Esophagus squamous epithelium (tissue), 5 donors: ENCODE data around the gene LCK. TPM values are rescaled to one million over a fixed set of nuclear protein-coding genes. Genes with fewer than 3 reads are reported as not detected.

Experiments used
- DNase-seq: peaks from one replicate; lab custom pipeline; 2025; lab: John Stamatoyannopoulos, UW
- H3K27ac ChIP-seq, 4 donors: fragments of 200-600 bp; sonication (generic); one replicate each; pipeline ENCODE4 v1.5.1; 2016 to 2019; ENCODE audit warnings: mild to moderate bottlenecking in 1 of 4
- H3K27me3 ChIP-seq, 4 donors: fragments of 200-600 bp; sonication (generic); 1 replicate in 3 of 4; 2 replicates in 1 of 4; pipeline versions ENCODE4 v1.5.1 to v1.6.0; 2017 to 2021; ENCODE audit warnings: antibody characterized with exemption in 1 of 4
- H3K36me3 ChIP-seq, 3 donors: fragments of 200-600 bp; sonication (generic); one replicate each; pipeline ENCODE4 v1.5.1; 2016 to 2019
- H3K4me1 ChIP-seq, 3 donors: fragments of 200-600 bp; sonication (generic); one replicate each; pipeline ENCODE4 v1.5.1; 2017 to 2019
- H3K4me3 ChIP-seq, 4 donors: fragments of 200-600 bp; sonication (generic); 1 replicate in 3 of 4; 2 replicates in 1 of 4; pipeline ENCODE4 v1.5.1; 2016 to 2019; ENCODE audit warnings: mild to moderate bottlenecking in 2 of 4, moderate library complexity in 1 of 4
- H3K9me3 ChIP-seq, 3 donors: fragments of 200-600 bp; sonication (generic); one replicate each; pipeline ENCODE4 v1.5.1; 2016 to 2019
- CTCF ChIP-seq, 6 experiments: fragments of 450-650 bp in 4 of 6; fragments of 200-600 bp in 2 of 6; sonication (generic) in 2 of 6; IDR thresholded peaks; one replicate each; pipeline ENCODE4 v1.5.1; 2016 to 2019; ENCODE audit warnings: antibody characterized with exemption in 6 of 6, mild to moderate bottlenecking in 4 of 6, moderate library complexity in 4 of 6
- POLR2A ChIP-seq, 4 donors: fragments of 450-650 bp; IDR thresholded peaks; one replicate each; pipeline ENCODE4 v1.6.1; 2017; ENCODE audit warnings: antibody characterized with exemption in 4 of 4, mild to moderate bottlenecking in 4 of 4, moderate library complexity in 3 of 4
- WGBS, 2 donors: methylation state at CpG; one replicate each; pipeline ENCODE4 v1.1.5; 2018; 5-methylcytosine and 5-hydroxymethylcytosine counted together
- intact Hi-C: fragments of 100-400 bp; cut with DNase I; formaldehyde crosslinking; loops from one replicate; pipeline ENCODE4 v1.15.0; 2022
- total RNA-seq, 4 donors: library from RNA; depleted of rRNA; stranded (reverse); fragments of >200 nt; gene quantifications; one replicate each; pipeline ENCODE4 v1.1.0, GENCODE V29; 2016
- donor health status: DM: yes; HTN: yes; CAD: no.

LCK gene
- total RNA-seq, 4 donors from 2014 or later, result 1.2 to 9.0 (median 4.5) TPM

- intact Hi-C loops, result no loop called here
- DNase-seq, result no peak
- H3K27me3 ChIP-seq, result no peaks in the 10 kb centered on the region
- no peak overlapping the region for H3K4me3 ChIP-seq
- H3K27ac ChIP-seq, result peak overlapping the region in 2 of 4 donors; percentile 25 to 28
- H3K4me1 ChIP-seq, result peaks cover 0 to 10% (median 0%) of the 10 kb centered on the region in 3 donors
- TF ChIP-seq POLR2A (IDR thresholded peaks at IDR 0.05), result no peak
- no peak for TF ChIP-seq CTCF (IDR thresholded peaks at IDR 0.05)
- H3K9me3 ChIP-seq, result no peaks in the 10 kb centered on the region
- no peaks in the 10 kb centered on the region for H3K36me3 ChIP-seq
- WGBS, 2 donors, result 39 to 78% methylated on average over 2 to 7 of the region's 7 CpGs
Observed at GRCh38 chr1:32266921-32267591, 16.0 kb downstream of the LCK start.

GRCh38 chr1:32269744-32270143, 18.7 kb downstream of the LCK start:
- H3K4me3 ChIP-seq, result no peak overlapping the region
- TF ChIP-seq POLR2A (IDR thresholded peaks at IDR 0.05), result no peak
- no peak for TF ChIP-seq CTCF (IDR thresholded peaks at IDR 0.05)
- intact Hi-C loops, result no loop called here
- peaks cover 0 to 13% (median 0%) of the 10 kb centered on the region in 3 donors for H3K4me1 ChIP-seq
- DNase-seq, result no peak
- H3K36me3 ChIP-seq, result no peaks in the 10 kb centered on the region
- H3K27me3 ChIP-seq, result peaks cover 0 to 22% (median 0%) of the 10 kb centered on the region in 4 donors
- no peaks in the 10 kb centered on the region for H3K9me3 ChIP-seq
- no peak overlapping the region for H3K27ac ChIP-seq

GRCh38 chr1:32272557-32273390, 21.7 kb downstream of the LCK start:
- WGBS, 2 donors, result 63 to 70% methylated on average over 7 of the region's 7 CpGs
- DNase-seq, result no peak
- Histone ChIP-seq H3K9me3 (no peaks in the 10 kb centered on the region), H3K27me3 (peaks cover 0 to 43% (median 4%) of the 10 kb centered on the region in 4 donors), H3K36me3 (no peaks in the 10 kb centered on the region), H3K4me1 (peaks cover 0 to 13% (median 0%) of the 10 kb centered on the region in 3 donors), H3K27ac (no peak overlapping the region), H3K4me3 (no peak overlapping the region)
- TF ChIP-seq CTCF (IDR thresholded peaks at IDR 0.05) (peak in 1 of 6 experiments; percentile 33), POLR2A (IDR thresholded peaks at IDR 0.05) (no peak)
- intact Hi-C loops, result no loop called here

GRCh38 chr1:32273391-32274208, 22.5 kb downstream of the LCK start:
- Histone ChIP-seq H3K27me3 (peaks cover 0 to 43% (median 4%) of the 10 kb centered on the region in 4 donors), H3K9me3 (no peaks in the 10 kb centered on the region), H3K36me3 (no peaks in the 10 kb centered on the region), H3K4me3 (no peak overlapping the region), H3K27ac (no peak overlapping the region), H3K4me1 (peaks cover 0 to 13% (median 0%) of the 10 kb centered on the region in 3 donors)
- no peak for TF ChIP-seq CTCF (IDR thresholded peaks at IDR 0.05)
- TF ChIP-seq POLR2A (IDR thresholded peaks at IDR 0.05), result no peak
- intact Hi-C loops, result no loop called here
- WGBS, 2 donors, result 37 to 41% methylated on average over 9 to 10 of the region's 10 CpGs
- DNase-seq, result no peak
